Measurements from ENCODE around the gene MED13. TPM values are rescaled to one million over a fixed set of nuclear protein-coding genes. Genes with fewer than 3 reads are reported as not detected.

MED13 gene
- total and polyA plus RNA-seq, 2 donors = 12.0 to 32.0 TPM

GRCh38 chr17:62101515-62101914 is 36.4 kb upstream of the MED13 start:
- H3K36me3 ChIP-seq (ENCODE audit: control insufficient read depth in 2 of 2, insufficient read depth in 2 of 2, low read length in 1 of 2) = no peaks in the 10 kb centered on the region
- WGBS = 95% methylated on average over 4 of the region's 4 CpGs

GRCh38 chr17:62101090-62101489 is 36.0 kb upstream of the MED13 start:
- Histone ChIP-seq H3K27ac (ENCODE audit: low read depth in 1 of 2, low read length in 1 of 2) (no peak overlapping the region), H3K4me1 (ENCODE audit: control insufficient read depth in 2 of 2, insufficient read depth in 2 of 2, low read length in 2 of 2) (no peaks in the 10 kb centered on the region), H3K9me3 (ENCODE audit: control insufficient read depth in 2 of 2, insufficient read depth in 1 of 2, low read length in 1 of 2) (no peaks in the 10 kb centered on the region), H3K27me3 (ENCODE audit: control insufficient read depth in 2 of 2, insufficient read depth in 1 of 2, low read length in 1 of 2) (no peaks in the 10 kb centered on the region), H3K36me3 (ENCODE audit: control insufficient read depth in 2 of 2, insufficient read depth in 2 of 2, low read length in 1 of 2) (no peaks in the 10 kb centered on the region), H3K4me3 (ENCODE audit: low read length in 2 of 2) (no peak overlapping the region)
- DNase-seq (ENCODE audit: low read depth in 6 of 9, low spot score in 9 of 9) = no peak

More at GRCh38 chr17:62101515-62101914, 36.4 kb upstream of the MED13 start:
- Histone ChIP-seq H3K4me1 (ENCODE audit: control insufficient read depth in 2 of 2, insufficient read depth in 2 of 2, low read length in 2 of 2) (no peaks in the 10 kb centered on the region), H3K9me3 (ENCODE audit: control insufficient read depth in 2 of 2, insufficient read depth in 1 of 2, low read length in 1 of 2) (no peaks in the 10 kb centered on the region), H3K27me3 (ENCODE audit: control insufficient read depth in 2 of 2, insufficient read depth in 1 of 2, low read length in 1 of 2) (no peaks in the 10 kb centered on the region), H3K4me3 (ENCODE audit: low read length in 2 of 2) (no peak overlapping the region), H3K27ac (ENCODE audit: low read depth in 1 of 2, low read length in 1 of 2) (no peak overlapping the region)
- DNase-seq (ENCODE audit: low read depth in 6 of 9, low spot score in 9 of 9) = no peak

- Histone ChIP-seq H3K4me1 (ENCODE audit: control insufficient read depth in 2 of 2, insufficient read depth in 2 of 2, low read length in 2 of 2) (no peaks in the 10 kb centered on the region), H3K27me3 (ENCODE audit: control insufficient read depth in 2 of 2, insufficient read depth in 1 of 2, low read length in 1 of 2) (no peaks in the 10 kb centered on the region), H3K27ac (ENCODE audit: low read depth in 1 of 2, low read length in 1 of 2) (no peak overlapping the region), H3K36me3 (ENCODE audit: control insufficient read depth in 2 of 2, insufficient read depth in 2 of 2, low read length in 1 of 2) (no peaks in the 10 kb centered on the region), H3K4me3 (ENCODE audit: low read length in 2 of 2) (no peak overlapping the region), H3K9me3 (ENCODE audit: control insufficient read depth in 2 of 2, insufficient read depth in 1 of 2, low read length in 1 of 2) (no peaks in the 10 kb centered on the region)
- WGBS = 97% methylated on average over 1 of the region's 1 CpG
- no peak for DNase-seq (ENCODE audit: low read depth in 6 of 9, low spot score in 9 of 9)
Observed at GRCh38 chr17:62100055-62100454, 35.0 kb upstream of the MED13 start.

GRCh38 chr17:62099532-62099931 is 34.5 kb upstream of the MED13 start:
- H3K9me3 ChIP-seq (ENCODE audit: control insufficient read depth in 2 of 2, insufficient read depth in 1 of 2, low read length in 1 of 2) = no peaks in the 10 kb centered on the region
- H3K27me3 ChIP-seq (ENCODE audit: control insufficient read depth in 2 of 2, insufficient read depth in 1 of 2, low read length in 1 of 2) = no peaks in the 10 kb centered on the region
- no peaks in the 10 kb centered on the region for H3K4me1 ChIP-seq (ENCODE audit: control insufficient read depth in 2 of 2, insufficient read depth in 2 of 2, low read length in 2 of 2)
- no peak overlapping the region for H3K27ac ChIP-seq (ENCODE audit: low read depth in 1 of 2, low read length in 1 of 2)
- no peak for DNase-seq (ENCODE audit: low read depth in 6 of 9, low spot score in 9 of 9)
- H3K4me3 ChIP-seq (ENCODE audit: low read length in 2 of 2) = no peak overlapping the region
- WGBS = 96% methylated on average over 2 of the region's 2 CpGs
- no peaks in the 10 kb centered on the region for H3K36me3 ChIP-seq (ENCODE audit: control insufficient read depth in 2 of 2, insufficient read depth in 2 of 2, low read length in 1 of 2)

GRCh38 chr17:62098623-62099231 is 33.6 kb upstream of the MED13 start:
- WGBS = 83% methylated on average over 4 of the region's 4 CpGs

GRCh38 chr17:62096401-62096670 is 31.3 kb upstream of the MED13 start:
- Histone ChIP-seq H3K27me3 (ENCODE audit: control insufficient read depth in 2 of 2, insufficient read depth in 1 of 2, low read length in 1 of 2) (no peaks in the 10 kb centered on the region), H3K27ac (ENCODE audit: low read depth in 1 of 2, low read length in 1 of 2) (no peak overlapping the region), H3K9me3 (ENCODE audit: control insufficient read depth in 2 of 2, insufficient read depth in 1 of 2, low read length in 1 of 2) (no peaks in the 10 kb centered on the region), H3K36me3 (ENCODE audit: control insufficient read depth in 2 of 2, insufficient read depth in 2 of 2, low read length in 1 of 2) (no peaks in the 10 kb centered on the region), H3K4me1 (ENCODE audit: control insufficient read depth in 2 of 2, insufficient read depth in 2 of 2, low read length in 2 of 2) (no peaks in the 10 kb centered on the region), H3K4me3 (ENCODE audit: low read length in 2 of 2) (no peak overlapping the region)
- WGBS = 99% methylated on average over 3 of the region's 3 CpGs
- no peak for DNase-seq (ENCODE audit: low read depth in 6 of 9, low spot score in 9 of 9)

More at GRCh38 chr17:62098623-62099231, 33.6 kb upstream of the MED13 start:
- DNase-seq (ENCODE audit: low read depth in 6 of 9, low spot score in 9 of 9) = peak in 1 of 9 donors; percentile 30
- H3K27ac ChIP-seq (ENCODE audit: low read depth in 1 of 2, low read length in 1 of 2) = no peak overlapping the region
- no peaks in the 10 kb centered on the region for H3K27me3 ChIP-seq (ENCODE audit: control insufficient read depth in 2 of 2, insufficient read depth in 1 of 2, low read length in 1 of 2)
- no peaks in the 10 kb centered on the region for H3K9me3 ChIP-seq (ENCODE audit: control insufficient read depth in 2 of 2, insufficient read depth in 1 of 2, low read length in 1 of 2)
- no peak overlapping the region for H3K4me3 ChIP-seq (ENCODE audit: low read length in 2 of 2)
- H3K36me3 ChIP-seq (ENCODE audit: control insufficient read depth in 2 of 2, insufficient read depth in 2 of 2, low read length in 1 of 2) = no peaks in the 10 kb centered on the region
- no peaks in the 10 kb centered on the region for H3K4me1 ChIP-seq (ENCODE audit: control insufficient read depth in 2 of 2, insufficient read depth in 2 of 2, low read length in 2 of 2)

- no peak overlapping the region for H3K4me3 ChIP-seq (ENCODE audit: low read length in 2 of 2)
- no peaks in the 10 kb centered on the region for H3K27me3 ChIP-seq (ENCODE audit: control insufficient read depth in 2 of 2, insufficient read depth in 1 of 2, low read length in 1 of 2)
- no peak overlapping the region for H3K27ac ChIP-seq (ENCODE audit: low read depth in 1 of 2, low read length in 1 of 2)
- no peaks in the 10 kb centered on the region for H3K9me3 ChIP-seq (ENCODE audit: control insufficient read depth in 2 of 2, insufficient read depth in 1 of 2, low read length in 1 of 2)
- 85% methylated on average over 2 of the region's 2 CpGs for WGBS
- H3K4me1 ChIP-seq (ENCODE audit: control insufficient read depth in 2 of 2, insufficient read depth in 2 of 2, low read length in 2 of 2) = no peaks in the 10 kb centered on the region
- H3K36me3 ChIP-seq (ENCODE audit: control insufficient read depth in 2 of 2, insufficient read depth in 2 of 2, low read length in 1 of 2) = no peaks in the 10 kb centered on the region
- DNase-seq (ENCODE audit: low read depth in 6 of 9, low spot score in 9 of 9) = no peak
Observed at GRCh38 chr17:62094175-62094574, 29.1 kb upstream of the MED13 start.

GRCh38 chr17:62093188-62094155 is 28.4 kb upstream of the MED13 start:
- DNase-seq (ENCODE audit: low read depth in 6 of 9, low spot score in 9 of 9) = no peak
- Histone ChIP-seq H3K4me3 (ENCODE audit: low read length in 2 of 2) (no peak overlapping the region), H3K36me3 (ENCODE audit: control insufficient read depth in 2 of 2, insufficient read depth in 2 of 2, low read length in 1 of 2) (no peaks in the 10 kb centered on the region), H3K9me3 (ENCODE audit: control insufficient read depth in 2 of 2, insufficient read depth in 1 of 2, low read length in 1 of 2) (no peaks in the 10 kb centered on the region), H3K4me1 (ENCODE audit: control insufficient read depth in 2 of 2, insufficient read depth in 2 of 2, low read length in 2 of 2) (no peaks in the 10 kb centered on the region), H3K27me3 (ENCODE audit: control insufficient read depth in 2 of 2, insufficient read depth in 1 of 2, low read length in 1 of 2) (no peaks in the 10 kb centered on the region), H3K27ac (ENCODE audit: low read depth in 1 of 2, low read length in 1 of 2) (no peak overlapping the region)
- 89% methylated on average over 7 of the region's 7 CpGs for WGBS

- no peaks in the 10 kb centered on the region for H3K27me3 ChIP-seq (ENCODE audit: control insufficient read depth in 2 of 2, insufficient read depth in 1 of 2, low read length in 1 of 2)
- H3K9me3 ChIP-seq (ENCODE audit: control insufficient read depth in 2 of 2, insufficient read depth in 1 of 2, low read length in 1 of 2) = no peaks in the 10 kb centered on the region
- 96% methylated on average over 2 of the region's 2 CpGs for WGBS
- DNase-seq (ENCODE audit: low read depth in 6 of 9, low spot score in 9 of 9) = no peak
- no peaks in the 10 kb centered on the region for H3K36me3 ChIP-seq (ENCODE audit: control insufficient read depth in 2 of 2, insufficient read depth in 2 of 2, low read length in 1 of 2)
- H3K27ac ChIP-seq (ENCODE audit: low read depth in 1 of 2, low read length in 1 of 2) = no peak overlapping the region
- no peak overlapping the region for H3K4me3 ChIP-seq (ENCODE audit: low read length in 2 of 2)
- no peaks in the 10 kb centered on the region for H3K4me1 ChIP-seq (ENCODE audit: control insufficient read depth in 2 of 2, insufficient read depth in 2 of 2, low read length in 2 of 2)
Observed at GRCh38 chr17:62092784-62093183, 27.7 kb upstream of the MED13 start.

All from thymus (tissue), 11 donors.